ENCODE data around the gene ST6GAL1.
"Not testable (repeated sequence)": the region's sequence is repeated elsewhere in the genome, so short reads cannot be mapped to it uniquely, and the experiment has no call there.

ST6GAL1 gene

DNA sequence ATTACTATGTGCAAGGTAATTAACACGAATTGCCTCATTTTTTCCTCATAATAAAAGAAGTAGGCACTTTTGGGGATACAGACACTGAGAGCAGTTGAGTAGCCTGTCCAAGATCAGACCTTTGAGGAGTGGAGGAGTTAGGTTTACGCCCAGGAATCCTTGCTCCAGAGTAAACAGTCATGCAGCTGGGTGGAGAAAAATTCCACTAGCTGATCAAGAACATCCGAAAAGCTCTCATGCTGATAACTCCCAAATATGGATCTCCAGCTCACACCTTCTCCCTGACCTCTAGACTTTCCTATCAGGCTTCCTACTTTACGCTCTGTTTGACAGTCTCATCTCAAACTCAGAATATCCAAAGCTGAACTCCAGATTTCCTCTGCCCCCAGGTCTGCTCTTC, 53.3 kb downstream of the ST6GAL1 start:
- no peak for DNase-seq
- in situ Hi-C loops (cut with HindIII; ENCODE audit: low pct_ligation_motif_present, low pct_unique_long_range_greater_than_20kb, low sequenced_read_pairs) = no loop called here

GRCh38 chr3:186984064-186984463, 53.7 kb downstream of the ST6GAL1 start:
- in situ Hi-C loops (cut with HindIII; ENCODE audit: low pct_ligation_motif_present, low pct_unique_long_range_greater_than_20kb, low sequenced_read_pairs) = no loop called here
- DNase-seq = no peak

DNA sequence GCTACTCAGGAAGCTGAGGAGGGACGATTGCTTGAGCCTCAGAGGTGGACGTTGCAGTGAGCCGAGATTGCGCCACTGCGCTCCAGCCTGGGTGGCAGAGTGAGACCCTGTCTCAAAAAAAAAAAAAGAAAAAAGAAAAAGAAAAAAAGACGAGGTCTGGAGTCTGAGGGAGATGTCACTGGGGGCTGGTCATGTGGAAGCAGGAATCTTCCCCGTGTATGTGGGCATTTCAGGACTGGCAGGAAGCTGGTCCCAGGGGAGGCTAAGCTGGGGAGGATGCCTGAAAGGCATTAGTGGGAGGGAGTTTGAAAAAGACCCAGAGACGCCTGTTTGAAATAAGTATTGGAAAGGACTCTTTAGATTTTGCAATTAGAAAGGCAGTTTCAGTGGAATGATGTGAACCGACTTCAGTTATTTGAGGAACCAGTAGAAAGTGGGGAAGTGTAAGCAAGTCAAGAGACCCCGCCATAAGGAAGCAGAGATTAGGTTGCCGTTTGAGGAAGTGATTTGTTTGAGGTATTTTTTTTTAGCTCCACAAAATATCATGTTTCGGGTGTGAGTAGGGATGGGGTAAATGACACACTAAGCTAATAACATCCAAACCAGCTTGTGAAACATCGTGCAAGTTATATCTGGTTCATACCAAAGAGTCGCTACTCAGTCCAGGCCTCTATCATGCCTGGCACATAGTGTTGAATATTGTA, 55.5 kb downstream of the ST6GAL1 start:
- in situ Hi-C loops (cut with HindIII; ENCODE audit: low pct_ligation_motif_present, low pct_unique_long_range_greater_than_20kb, low sequenced_read_pairs) = no loop called here
- no peak for DNase-seq

GRCh38 chr3:186986406-186986805, 56.1 kb downstream of the ST6GAL1 start:
- in situ Hi-C loops (cut with HindIII; ENCODE audit: low pct_ligation_motif_present, low pct_unique_long_range_greater_than_20kb, low sequenced_read_pairs) = no loop called here
- no peak for DNase-seq

DNA sequence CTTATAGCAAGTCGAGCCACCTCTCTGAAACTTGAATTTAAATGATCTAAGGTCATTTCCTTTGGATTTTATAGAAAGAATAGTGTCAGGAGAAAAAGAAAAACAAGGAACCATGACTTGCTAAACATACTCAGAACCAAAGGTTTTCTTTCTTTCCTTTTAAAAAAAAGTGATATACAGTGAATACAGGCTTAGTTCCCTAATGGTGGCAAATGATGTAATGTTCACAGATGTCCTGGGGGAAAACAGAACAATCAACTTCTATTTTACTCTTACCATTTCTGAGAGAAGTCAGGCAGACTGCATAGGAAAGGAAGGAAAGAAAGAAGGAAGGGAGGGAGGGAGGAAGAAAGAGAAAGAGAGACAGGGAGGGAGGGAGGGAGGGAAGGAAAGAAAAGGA, 56.5 kb downstream of the ST6GAL1 start:
- in situ Hi-C loops (cut with HindIII; ENCODE audit: low pct_ligation_motif_present, low pct_unique_long_range_greater_than_20kb, low sequenced_read_pairs) = no loop called here
- no peak for DNase-seq

DNA sequence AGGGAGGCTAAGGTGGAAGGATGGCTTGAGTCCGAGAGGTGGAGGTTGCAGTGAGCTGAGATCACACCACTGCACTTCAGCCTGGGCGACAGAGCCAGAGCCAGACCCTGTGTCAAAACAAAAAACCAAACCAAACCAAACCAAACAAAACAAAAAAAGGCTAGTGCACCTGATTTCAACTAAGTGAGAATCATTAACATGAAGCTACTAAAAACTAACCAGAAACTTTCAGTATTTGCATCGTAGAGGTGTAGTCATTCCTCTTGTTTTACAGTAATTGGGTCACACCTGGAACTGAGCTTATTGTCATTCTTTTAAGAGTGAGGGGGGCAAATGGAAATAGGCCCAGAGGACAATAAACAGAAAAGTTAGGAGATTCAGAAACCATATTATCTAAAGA, 58.5 kb downstream of the ST6GAL1 start:
- in situ Hi-C loops (cut with HindIII; ENCODE audit: low pct_ligation_motif_present, low pct_unique_long_range_greater_than_20kb, low sequenced_read_pairs) = no loop called here
- no peak for DNase-seq

GRCh38 chr3:186989429-186989828, 59.1 kb downstream of the ST6GAL1 start:
- in situ Hi-C loops (cut with HindIII; ENCODE audit: low pct_ligation_motif_present, low pct_unique_long_range_greater_than_20kb, low sequenced_read_pairs) = no loop called here
- DNase-seq = no peak

DNA sequence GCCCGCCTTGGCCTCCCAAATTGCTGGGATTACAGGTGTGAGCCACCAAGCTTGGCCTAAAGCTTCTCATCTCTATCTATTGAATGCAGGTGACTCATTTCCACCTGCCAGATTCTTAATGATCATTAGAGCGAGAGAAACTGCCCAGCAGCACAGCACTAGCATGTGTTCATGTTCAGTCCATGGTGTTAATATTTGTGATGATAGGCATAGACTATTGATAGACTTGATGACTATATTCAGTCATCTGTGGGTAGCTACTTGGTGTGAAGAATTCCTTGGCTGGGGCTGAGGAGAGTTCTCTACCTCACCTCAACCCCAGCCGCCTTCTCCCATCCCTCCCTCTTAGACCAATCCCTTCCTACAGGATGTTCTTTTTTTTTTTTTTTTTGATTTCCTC, 60.0 kb downstream of the ST6GAL1 start:
- in situ Hi-C loops (cut with HindIII; ENCODE audit: low pct_ligation_motif_present, low pct_unique_long_range_greater_than_20kb, low sequenced_read_pairs) = no loop called here
- no peak for DNase-seq

DNA sequence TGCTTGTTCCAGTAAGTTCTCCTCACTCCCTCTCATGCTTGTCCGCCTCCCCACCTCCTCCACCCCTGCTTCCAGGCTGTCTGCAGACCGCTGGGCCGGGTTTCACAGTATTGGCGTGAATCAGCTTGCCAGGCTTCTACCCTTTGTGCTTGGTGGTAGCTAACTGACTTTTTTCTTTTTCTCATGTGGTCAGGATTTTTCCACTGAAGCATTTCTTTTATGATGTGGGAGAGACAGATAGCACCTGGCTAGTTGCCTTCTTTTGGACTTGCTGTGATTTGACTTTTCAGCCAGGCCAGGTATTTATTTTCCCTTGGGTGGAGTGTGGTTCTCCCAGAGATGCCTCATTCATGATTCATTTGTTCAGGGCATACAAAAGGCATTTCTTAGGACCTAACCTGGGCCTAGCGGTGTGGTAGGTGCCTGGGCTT, 60.6 kb downstream of the ST6GAL1 start:
- no peak for DNase-seq
- in situ Hi-C loops (cut with HindIII; ENCODE audit: low pct_ligation_motif_present, low pct_unique_long_range_greater_than_20kb, low sequenced_read_pairs) = no loop called here

GRCh38 chr3:186991470-186991869, 61.1 kb downstream of the ST6GAL1 start:
- no peak for DNase-seq
- in situ Hi-C loops (cut with HindIII; ENCODE audit: low pct_ligation_motif_present, low pct_unique_long_range_greater_than_20kb, low sequenced_read_pairs) = no loop called here

- in situ Hi-C loops (cut with HindIII; ENCODE audit: low pct_ligation_motif_present, low pct_unique_long_range_greater_than_20kb, low sequenced_read_pairs); DNase-seq: not testable (repeated sequence)
Observed at GRCh38 chr3:186992096-186992495, 61.8 kb downstream of the ST6GAL1 start.

GRCh38 chr3:186993210-186993782, 63.0 kb downstream of the ST6GAL1 start:
- in situ Hi-C loops (cut with HindIII; ENCODE audit: low pct_ligation_motif_present, low pct_unique_long_range_greater_than_20kb, low sequenced_read_pairs) = no loop called here
- no peak for DNase-seq

DNA sequence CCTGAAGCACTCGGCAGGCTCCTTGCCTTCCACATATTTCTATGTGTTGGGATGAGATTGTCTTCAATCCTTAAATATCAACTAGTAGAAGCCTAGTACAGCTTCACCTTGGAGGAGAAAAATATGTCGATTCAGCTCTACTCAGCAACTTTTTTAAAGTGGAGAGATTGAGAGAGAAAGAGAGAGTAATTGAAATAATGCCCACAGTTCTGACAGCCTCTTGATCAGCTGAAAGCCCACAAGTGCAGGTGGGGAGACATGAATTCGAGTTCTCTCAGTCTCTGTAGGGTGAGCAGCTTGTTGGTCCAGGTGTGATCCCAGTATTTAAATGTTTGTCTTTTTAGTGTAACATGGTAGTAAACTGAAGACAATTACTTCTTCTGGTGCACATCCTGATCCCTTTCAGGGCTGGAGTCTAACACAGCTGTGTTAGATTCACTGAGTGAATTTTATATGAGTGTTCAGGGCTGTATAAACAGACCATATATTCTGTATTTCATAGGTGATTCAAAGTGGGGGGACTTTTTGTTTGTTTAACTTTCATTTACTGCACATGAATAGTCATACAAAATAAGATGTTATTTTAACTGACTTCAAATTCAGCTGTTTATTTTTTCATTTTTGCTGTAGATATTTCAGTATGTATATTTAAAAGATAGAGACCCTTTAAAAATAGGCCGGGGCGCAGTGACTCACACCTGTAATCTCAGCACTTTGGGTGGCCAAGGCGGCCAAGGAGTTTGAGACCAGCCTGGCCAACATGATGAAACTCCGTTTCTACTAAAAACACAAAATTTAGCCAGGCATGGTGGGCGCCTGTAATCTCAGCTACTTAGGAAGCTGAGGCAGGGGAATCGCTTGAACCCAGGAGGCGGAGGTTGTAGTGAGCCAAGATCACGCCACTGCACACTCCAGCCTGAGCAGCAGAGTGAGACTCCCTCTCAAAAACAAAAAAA, 64.0 kb downstream of the ST6GAL1 start:
- in situ Hi-C loops (cut with HindIII; ENCODE audit: low pct_ligation_motif_present, low pct_unique_long_range_greater_than_20kb, low sequenced_read_pairs) = no loop called here
- DNase-seq = no peak

DNA sequence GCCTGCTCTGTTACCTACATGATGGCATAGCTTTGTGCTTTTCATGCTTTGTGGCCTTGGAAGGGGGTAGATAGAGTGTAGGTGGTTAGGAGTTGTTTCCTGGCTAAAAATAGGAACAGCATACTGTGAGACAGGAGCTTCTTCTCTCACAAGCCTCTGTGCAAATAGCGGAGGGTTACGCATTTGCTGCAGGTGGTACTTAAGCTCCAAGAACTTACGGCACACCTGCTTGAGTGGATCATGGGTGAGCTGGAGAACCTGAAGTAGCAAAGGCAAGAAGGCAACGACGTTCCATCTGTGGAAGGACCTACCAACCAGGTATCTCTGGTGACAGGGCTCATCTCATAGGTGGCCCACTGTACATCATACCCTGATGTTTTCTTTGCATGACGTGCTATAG, 66.0 kb downstream of the ST6GAL1 start:
- no peak for DNase-seq
- in situ Hi-C loops (cut with HindIII; ENCODE audit: low pct_ligation_motif_present, low pct_unique_long_range_greater_than_20kb, low sequenced_read_pairs) = no loop called here

DNA sequence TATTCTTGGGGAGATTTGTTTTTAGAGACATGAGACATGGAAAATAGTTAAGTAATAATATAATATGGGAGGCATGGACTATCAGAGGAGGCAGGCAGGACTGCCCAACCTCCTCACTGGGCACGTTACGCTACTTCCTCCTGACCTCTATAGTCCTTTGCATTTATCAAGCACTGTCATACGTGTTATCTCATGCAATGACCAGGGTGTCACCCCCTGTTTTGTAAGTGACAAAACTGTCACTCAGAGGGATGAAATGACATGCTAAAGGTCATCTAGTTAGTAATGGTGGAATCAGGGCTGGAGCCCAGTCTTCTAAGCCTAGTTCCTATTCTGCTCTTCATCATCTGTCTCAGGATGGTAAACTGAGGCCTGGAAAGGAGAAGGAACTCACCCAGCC, 66.7 kb downstream of the ST6GAL1 start:
- in situ Hi-C loops (cut with HindIII; ENCODE audit: low pct_ligation_motif_present, low pct_unique_long_range_greater_than_20kb, low sequenced_read_pairs) = no loop called here
- no peak for DNase-seq

DNA sequence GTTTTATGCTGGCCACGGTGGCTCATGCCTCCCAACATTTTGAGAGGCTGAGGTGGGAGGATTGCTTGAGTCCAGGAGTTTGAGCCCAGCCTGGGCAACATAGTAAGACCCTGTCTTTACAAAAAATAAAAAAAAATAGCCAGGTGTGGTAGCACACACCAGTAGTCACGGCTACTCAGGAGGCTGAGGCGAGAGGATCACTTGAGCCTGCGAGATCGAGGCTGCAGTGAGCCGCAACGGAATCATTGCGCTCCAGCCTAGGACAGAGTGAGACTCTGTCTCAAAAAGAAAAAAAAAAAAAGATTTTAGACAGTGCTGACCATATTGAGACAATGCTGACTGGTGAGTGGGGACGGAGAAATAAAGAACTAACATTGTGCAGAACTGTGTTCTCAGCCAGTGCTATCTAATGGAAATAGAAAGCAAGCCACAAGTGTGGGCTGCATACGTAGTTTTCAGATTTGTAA, 67.2 kb downstream of the ST6GAL1 start:
- in situ Hi-C loops (cut with HindIII; ENCODE audit: low pct_ligation_motif_present, low pct_unique_long_range_greater_than_20kb, low sequenced_read_pairs) = no loop called here
- no peak for DNase-seq

DNA sequence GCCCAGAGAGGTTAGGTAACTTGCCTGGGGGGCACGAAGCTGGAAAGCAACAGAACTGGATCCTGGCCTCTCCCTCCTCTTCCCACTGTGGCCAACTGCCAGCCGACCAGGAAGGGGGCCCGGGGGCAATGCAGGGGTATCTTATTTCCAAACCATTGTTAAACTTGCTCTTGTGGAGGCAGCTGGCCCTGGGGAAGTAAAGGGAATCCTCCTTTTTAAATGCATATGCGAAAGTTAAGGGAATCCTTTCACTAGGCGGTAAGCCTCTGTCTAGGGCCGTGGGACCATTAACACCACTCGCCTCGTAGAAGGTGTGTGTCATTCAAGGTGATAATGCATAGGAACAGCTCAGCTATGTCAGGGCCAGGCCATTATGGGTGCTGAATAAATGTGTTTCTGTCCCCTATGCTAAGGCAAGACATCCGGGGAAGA, 68.6 kb downstream of the ST6GAL1 start:
- no peak for DNase-seq
- in situ Hi-C loops (cut with HindIII; ENCODE audit: low pct_ligation_motif_present, low pct_unique_long_range_greater_than_20kb, low sequenced_read_pairs) = no loop called here

DNA sequence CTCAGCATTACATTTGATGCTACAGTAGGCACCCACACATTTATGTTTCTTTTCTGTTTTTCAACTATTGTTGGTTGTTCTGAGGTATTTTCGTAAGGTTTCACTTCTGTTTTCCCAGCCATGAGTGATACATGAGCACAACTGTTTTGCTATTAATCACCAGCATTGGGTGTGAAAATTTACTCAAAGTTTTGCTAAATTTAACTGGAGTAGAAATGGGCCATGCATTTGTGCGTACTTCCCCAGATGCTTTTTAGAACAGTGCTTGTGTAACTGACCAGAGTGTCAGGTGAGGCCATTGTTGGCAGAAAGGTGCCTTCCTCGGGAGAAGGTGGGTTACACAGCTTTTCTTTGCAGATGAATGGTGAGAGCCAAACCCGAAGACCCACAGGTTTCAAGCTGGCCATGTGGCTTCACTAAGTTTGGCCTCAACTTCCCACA, 70.4 kb downstream of the ST6GAL1 start:
- in situ Hi-C loops (cut with HindIII; ENCODE audit: low pct_ligation_motif_present, low pct_unique_long_range_greater_than_20kb, low sequenced_read_pairs) = no loop called here
- no peak for DNase-seq

- in situ Hi-C loops (cut with HindIII; ENCODE audit: low pct_ligation_motif_present, low pct_unique_long_range_greater_than_20kb, low sequenced_read_pairs) = no loop called here
Observed at GRCh38 chr3:187002915-187003314, 72.6 kb downstream of the ST6GAL1 start.

More at GRCh38 chr3:187002915-187003314, 72.6 kb downstream of the ST6GAL1 start:
- no peak for DNase-seq
